HepG2 (cell line): Measurements from ENCODE around the gene PTGIS. TPM values are rescaled to one million over a fixed set of nuclear protein-coding genes. Genes with fewer than 3 reads are reported as not detected.

Source experiments
- HNF1B ChIP-seq: sonication (generic); formaldehyde crosslinking; IDR thresholded peaks from 2 replicates; pipeline ENCODE4 v1.5.1; 2020; ENCODE audit warnings: mild to moderate bottlenecking, moderate library complexity, missing genetic modification reagents
- HNRNPUL1 ChIP-seq: fragments of 200-400 bp; formaldehyde crosslinking; IDR thresholded peaks from 2 replicates; pipeline ENCODE4 v1.6.1; 2017; ENCODE audit warnings: low read depth, mild to moderate bottlenecking, low read length, moderate library complexity
- KDM4B ChIP-seq: sonication (generic); formaldehyde crosslinking; IDR thresholded peaks from 2 replicates; pipeline ENCODE4 v1.4.0; 2020; ENCODE audit warnings: missing genetic modification reagents
- KDM6A ChIP-seq: IDR thresholded peaks from 2 replicates; pipeline ENCODE4 v1.6.1; 2016; ENCODE audit warnings: low read depth
- MAFG ChIP-seq: sonication (generic); formaldehyde crosslinking; IDR thresholded peaks from 2 replicates; pipeline ENCODE4 v1.5.1; 2020; ENCODE audit warnings: mild to moderate bottlenecking, missing genetic modification reagents
- NFE2L2 ChIP-seq: fragments of 150-350 bp; IDR thresholded peaks from 2 replicates; pipeline ENCODE4 v1.6.1; 2014; ENCODE audit warnings: low read length
- SAFB2 ChIP-seq: sonication (generic); formaldehyde crosslinking; IDR thresholded peaks from 2 replicates; pipeline ENCODE4 v1.5.1; 2020; ENCODE audit warnings: missing genetic modification reagents, low read depth, mild to moderate bottlenecking, borderline replicate concordance
- SMYD3 ChIP-seq: sonication (generic); formaldehyde crosslinking; IDR thresholded peaks from 2 replicates; pipeline ENCODE4 v1.8.1; 2023; ENCODE audit warnings: mild to moderate bottlenecking, missing genetic modification reagents
- SRF ChIP-seq: IDR thresholded peaks from 2 replicates; pipeline ENCODE4 v1.6.1; 2011; ENCODE audit warnings: mild to moderate bottlenecking, low read depth, low read length, moderate library complexity
- SUZ12 ChIP-seq: fragments of 150-350 bp; IDR thresholded peaks from 2 replicates; pipeline ENCODE4 v1.6.1; 2014; ENCODE audit warnings: low read depth, low read length
- USF2 ChIP-seq, 2 experiments: sonication (generic) in 1 of 2; formaldehyde crosslinking in 1 of 2; IDR thresholded peaks; 2 replicates each; pipeline versions ENCODE4 v1.5.1 to v1.6.1; 2011 to 2020; ENCODE audit warnings: borderline replicate concordance in 1 of 2, low read depth in 1 of 2, low read length in 1 of 2, mild to moderate bottlenecking in 1 of 2, missing genetic modification reagents in 1 of 2, moderate library complexity in 1 of 2
- XBP1 ChIP-seq: sonication (generic); formaldehyde crosslinking; IDR thresholded peaks from 2 replicates; pipeline ENCODE4 v1.5.0; 2020; ENCODE audit warnings: missing genetic modification reagents
- ZBTB25 ChIP-seq: IDR thresholded peaks from 2 replicates; pipeline ENCODE4 v1.6.1; 2018; ENCODE audit warnings: missing genetic modification reagents
- ZNF317 ChIP-seq: sonication (generic); formaldehyde crosslinking; IDR thresholded peaks from 2 replicates; pipeline ENCODE4 v1.5.0; 2020; ENCODE audit warnings: mild to moderate bottlenecking, missing genetic modification reagents
- ZNF414 ChIP-seq: sonication (generic); formaldehyde crosslinking; IDR thresholded peaks from 2 replicates; pipeline ENCODE4 v1.5.0; 2020; ENCODE audit warnings: missing genetic modification reagents
- ZNF510 ChIP-seq: sonication (generic); formaldehyde crosslinking; IDR thresholded peaks from 2 replicates; pipeline ENCODE4 v1.4.0; 2020; ENCODE audit warnings: low read depth, mild to moderate bottlenecking, missing genetic modification reagents
- ZNF598 ChIP-seq: sonication (generic); formaldehyde crosslinking; IDR thresholded peaks from 2 replicates; pipeline ENCODE4 v1.5.1; 2020; ENCODE audit warnings: mild to moderate bottlenecking, missing genetic modification reagents, borderline replicate concordance
- ZSCAN30 ChIP-seq: sonication (generic); formaldehyde crosslinking; IDR thresholded peaks from 2 replicates; pipeline ENCODE4 v1.5.0; 2020; ENCODE audit warnings: mild to moderate bottlenecking, missing genetic modification reagents
- polyA plus RNA-seq, 8 experiments: library from polyadenylated mRNA; depleted of rRNA in 3 of 8; stranded (reverse) in 7 of 8; unstranded in 1 of 8; fragments of >200 nt; fragmentation: Illumina TruSeq in 4 of 8; extraction: Trizol in 4 of 8; gene quantifications; 2 replicates each; pipeline versions ENCODE4 v1.2.1 to v1.2.3, GENCODE V29; 2011 to 2016; ENCODE audit warnings: low read depth in 4 of 8, missing spikeins in 1 of 8, mixed read lengths in 1 of 8; ENCODE audit not compliant: insufficient read depth in 1 of 8
- total RNA-seq, 5 experiments: library from RNA; depleted of rRNA; stranded (reverse); fragments of >200 nt; fragmentation: Illumina TruSeq; extraction: Trizol; gene quantifications; 2 replicates each; pipeline ENCODE4 v1.2.3, GENCODE V29; 2016; ENCODE audit warnings: low read depth in 1 of 5
- TF ChIP-seq, protein P1 (sequence below): sonication (generic); formaldehyde crosslinking; IDR thresholded peaks from 2 replicates; pipeline ENCODE4 v1.4.0; 2020; ENCODE audit warnings: missing genetic modification reagents, borderline replicate concordance

PTGIS gene
- total and polyA plus RNA-seq, 2 of the 13 experiments (the other 11 are each of a cell fraction or from before 2014, with no cell fraction given), result not detected

DNA sequence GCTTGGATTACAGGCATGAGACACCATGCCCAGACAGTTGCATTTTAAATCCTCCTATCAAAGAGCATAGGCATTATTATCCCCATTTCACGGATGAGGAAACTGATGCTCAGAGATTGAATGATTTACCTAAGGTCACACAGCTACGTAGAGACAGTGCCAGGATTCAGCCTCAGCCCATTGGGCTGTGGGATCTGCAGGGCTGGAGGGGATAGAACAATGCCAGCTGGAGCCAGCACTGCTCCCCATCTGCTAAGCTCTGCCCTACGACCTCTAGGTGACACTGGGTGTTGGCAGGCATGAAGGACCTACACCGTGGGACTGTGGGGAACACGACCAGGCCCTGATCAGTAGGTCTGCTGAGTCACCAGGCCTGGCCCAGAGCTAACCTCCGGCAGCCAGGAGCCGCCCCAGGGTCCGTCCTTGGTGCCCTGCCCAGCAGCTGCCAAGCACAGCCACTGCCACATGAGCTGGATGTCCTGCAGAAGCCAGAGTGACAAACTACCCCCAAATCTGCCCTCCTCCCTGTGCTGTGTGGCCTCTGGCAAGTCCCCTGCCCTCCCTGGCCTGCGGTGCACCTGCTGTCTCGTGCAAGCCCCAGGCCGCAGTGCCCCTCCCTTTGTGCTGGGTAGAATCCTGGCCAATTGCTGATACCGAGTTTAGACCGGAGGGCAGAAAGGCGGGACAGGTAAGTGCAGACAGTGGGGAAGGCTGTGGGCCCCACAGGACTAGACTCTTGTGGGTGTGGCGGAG lies 47.6 kb upstream of the PTGIS start (continued):
- TF ChIP-seq HNF1B (CRISPR knock-in tag) (0 out of 2 replicates have a peak, but pooled peaks have one; percentile 8), SUZ12 (no peak), ZNF598 (no peak), ZBTB25 (CRISPR knock-in tag) (no peak), KDM4B (CRISPR knock-in tag) (peak; percentile 50; the same call in 1 of the 2 replicates), XBP1 (CRISPR knock-in tag) (no peak), KDM6A (CRISPR knock-in tag) (no peak), USF2 (IDR thresholded peaks at IDR 0.05; ENCODE audit: low read depth, low read length) (no peak), USF2 (CRISPR knock-in tag; IDR thresholded peaks at IDR 0.05; ENCODE audit: borderline replicate concordance) (no peak), SRF (no peak), SMYD3 (CRISPR knock-in tag) (no peak), HNRNPUL1 (no peak), ZNF317 (CRISPR knock-in tag) (no peak; the same call in 1 of the 2 replicates), SAFB2 (CRISPR knock-in tag) (no peak), ZSCAN30 (no peak), ZNF510 (CRISPR knock-in tag) (0 out of 2 replicates have a peak, but pooled peaks have one; percentile 10), ZNF414 (CRISPR knock-in tag) (no peak), NFE2L2 (peak; percentile 79), MAFG (CRISPR knock-in tag) (peak; percentile 67; the same call in 1 of the 2 replicates)
- TF ChIP-seq, protein P1, sequence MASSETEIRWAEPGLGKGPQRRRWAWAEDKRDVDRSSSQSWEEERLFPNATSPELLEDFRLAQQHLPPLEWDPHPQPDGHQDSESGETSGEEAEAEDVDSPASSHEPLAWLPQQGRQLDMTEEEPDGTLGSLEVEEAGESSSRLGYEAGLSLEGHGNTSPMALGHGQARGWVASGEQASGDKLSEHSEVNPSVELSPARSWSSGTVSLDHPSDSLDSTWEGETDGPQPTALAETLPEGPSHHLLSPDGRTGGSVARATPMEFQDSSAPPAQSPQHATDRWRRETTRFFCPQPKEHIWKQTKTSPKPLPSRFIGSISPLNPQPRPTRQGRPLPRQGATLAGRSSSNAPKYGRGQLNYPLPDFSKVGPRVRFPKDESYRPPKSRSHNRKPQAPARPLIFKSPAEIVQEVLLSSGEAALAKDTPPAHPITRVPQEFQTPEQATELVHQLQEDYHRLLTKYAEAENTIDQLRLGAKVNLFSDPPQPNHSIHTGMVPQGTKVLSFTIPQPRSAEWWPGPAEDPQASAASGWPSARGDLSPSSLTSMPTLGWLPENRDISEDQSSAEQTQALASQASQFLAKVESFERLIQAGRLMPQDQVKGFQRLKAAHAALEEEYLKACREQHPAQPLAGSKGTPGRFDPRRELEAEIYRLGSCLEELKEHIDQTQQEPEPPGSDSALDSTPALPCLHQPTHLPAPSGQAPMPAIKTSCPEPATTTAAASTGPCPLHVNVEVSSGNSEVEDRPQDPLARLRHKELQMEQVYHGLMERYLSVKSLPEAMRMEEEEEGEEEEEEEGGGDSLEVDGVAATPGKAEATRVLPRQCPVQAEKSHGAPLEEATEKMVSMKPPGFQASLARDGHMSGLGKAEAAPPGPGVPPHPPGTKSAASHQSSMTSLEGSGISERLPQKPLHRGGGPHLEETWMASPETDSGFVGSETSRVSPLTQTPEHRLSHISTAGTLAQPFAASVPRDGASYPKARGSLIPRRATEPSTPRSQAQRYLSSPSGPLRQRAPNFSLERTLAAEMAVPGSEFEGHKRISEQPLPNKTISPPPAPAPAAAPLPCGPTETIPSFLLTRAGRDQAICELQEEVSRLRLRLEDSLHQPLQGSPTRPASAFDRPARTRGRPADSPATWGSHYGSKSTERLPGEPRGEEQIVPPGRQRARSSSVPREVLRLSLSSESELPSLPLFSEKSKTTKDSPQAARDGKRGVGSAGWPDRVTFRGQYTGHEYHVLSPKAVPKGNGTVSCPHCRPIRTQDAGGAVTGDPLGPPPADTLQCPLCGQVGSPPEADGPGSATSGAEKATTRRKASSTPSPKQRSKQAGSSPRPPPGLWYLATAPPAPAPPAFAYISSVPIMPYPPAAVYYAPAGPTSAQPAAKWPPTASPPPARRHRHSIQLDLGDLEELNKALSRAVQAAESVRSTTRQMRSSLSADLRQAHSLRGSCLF (CRISPR knock-in tag), result no peak
